EH (cell line): Measurements from ENCODE around the gene RPL23.

Experiments used
- DNase-seq: peaks from one replicate; pipeline ENCODE4 v3.0.0-alpha.2; 2015; ENCODE audit warnings: low read depth

Gene RPL23

DNA sequence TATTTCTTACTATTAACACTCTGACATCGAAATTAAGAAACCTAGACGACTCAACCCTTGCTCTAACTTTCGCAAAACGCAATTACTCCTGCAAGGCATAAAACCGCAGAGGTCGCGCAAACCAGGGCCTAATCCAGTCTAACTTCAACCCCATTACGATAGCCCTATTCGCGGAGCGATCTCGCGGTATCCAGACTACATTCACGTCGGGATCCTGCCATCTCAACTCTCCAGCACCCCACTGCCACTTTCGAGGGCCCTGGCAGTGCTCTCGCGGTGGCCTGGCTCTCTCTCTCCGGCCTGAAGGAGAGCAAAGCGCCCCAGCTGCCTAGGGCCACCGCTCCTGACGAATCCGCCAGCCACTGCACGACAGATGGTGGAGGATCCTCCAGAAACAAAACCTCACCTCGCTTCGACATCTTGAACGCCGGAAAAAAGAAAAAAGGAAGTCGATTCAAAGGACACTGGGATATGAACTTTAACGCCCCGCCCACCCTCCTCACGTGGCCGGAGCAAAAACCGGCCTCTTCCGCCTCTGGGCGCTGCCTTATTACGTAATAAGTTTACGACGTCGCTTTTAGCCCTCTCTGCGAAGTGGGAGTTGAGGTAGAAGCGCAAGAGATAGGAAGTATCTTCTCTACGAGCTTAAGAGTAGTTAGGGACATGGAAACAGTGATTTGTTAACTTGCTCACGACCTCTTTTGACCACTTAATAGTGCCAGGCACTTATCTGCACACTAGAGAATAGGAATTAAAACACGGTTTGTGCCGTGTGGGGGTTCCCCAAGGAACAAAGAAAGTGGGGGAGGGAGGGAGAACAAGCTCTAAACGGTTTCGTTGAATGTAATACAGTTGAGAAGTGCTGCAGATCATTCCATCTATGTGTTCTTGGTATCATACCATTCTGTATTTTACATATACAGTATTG is at the start of gene RPL23:
RPL23 (minus strand) TSS at position 430 of the 928 bp plus-strand sequence; CDS start at position 419, 11 bp downstream.
- peak; percentile 98 for DNase-seq

GRCh38 chr17:38900978-38901656 is 47.6 kb upstream of the RPL23 start:
- peak; percentile 99 for DNase-seq

DNA sequence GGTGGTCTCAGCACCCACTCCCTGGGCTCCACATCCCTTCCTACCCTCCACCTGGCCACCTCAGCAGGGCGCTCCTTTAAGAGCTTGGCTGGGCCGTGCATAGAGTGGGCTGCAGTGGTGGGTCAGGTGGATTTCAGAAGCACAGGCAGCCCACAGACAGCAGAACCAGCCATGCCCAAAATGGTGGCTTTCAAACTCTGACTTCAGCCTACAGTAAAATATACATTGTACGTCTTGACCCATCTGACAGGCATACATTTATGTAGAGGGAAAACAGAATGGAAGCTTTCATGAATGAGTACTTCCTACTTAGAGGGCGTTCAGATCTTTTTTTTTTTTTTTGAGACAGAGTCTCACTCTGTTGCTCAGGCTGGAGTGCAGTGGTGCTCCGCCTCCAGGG is 45.9 kb upstream of the RPL23 start:
- no peak for DNase-seq

DNA sequence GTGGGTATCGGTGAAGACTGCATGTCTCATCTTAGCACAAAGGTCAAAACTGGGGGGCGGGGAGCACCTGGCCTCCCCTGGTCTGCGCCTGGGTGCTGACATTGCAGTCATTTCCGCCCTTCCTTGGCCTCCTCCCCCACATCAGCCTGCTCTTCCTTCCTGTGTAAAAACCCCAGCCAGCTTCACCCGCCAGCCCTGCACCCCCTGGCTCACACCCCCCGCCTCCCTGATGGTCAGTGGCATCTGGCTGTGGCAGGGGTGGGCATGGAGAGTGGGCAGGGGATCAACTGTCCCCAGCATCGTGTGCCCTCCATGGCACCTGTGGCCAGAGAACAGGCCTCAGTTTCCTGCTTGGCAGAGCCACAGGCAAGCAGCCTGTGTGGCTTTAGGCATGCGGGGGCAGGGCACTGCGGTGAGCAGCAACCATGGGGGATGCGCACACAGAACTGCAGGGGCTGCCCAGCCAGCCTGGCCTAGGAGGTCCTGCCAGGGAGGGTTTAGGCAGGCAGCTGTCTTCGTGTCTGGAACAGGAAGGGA is 45.4 kb upstream of the RPL23 start:
- DNase-seq, result no peak

DNA sequence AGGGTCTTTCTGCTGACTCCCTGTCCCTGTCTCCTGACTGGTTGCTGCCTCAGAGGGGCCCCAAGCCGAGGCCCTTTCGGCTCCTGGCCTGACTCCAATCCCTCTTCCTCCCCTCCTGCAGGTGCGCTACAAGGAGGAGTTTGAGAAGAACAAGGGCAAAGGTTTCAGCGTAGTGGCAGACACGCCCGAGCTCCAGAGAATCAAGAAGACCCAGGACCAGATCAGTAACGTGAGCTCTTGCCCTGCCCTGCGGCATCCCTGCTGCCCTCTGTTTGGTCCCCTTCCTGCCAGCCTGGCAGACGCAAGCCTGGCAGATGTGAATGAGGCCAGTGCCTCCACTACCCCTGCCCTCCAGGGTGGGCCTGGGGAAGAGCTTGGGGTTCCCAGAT is 44.8 kb upstream of the RPL23 start:
- DNase-seq, result no peak

DNA sequence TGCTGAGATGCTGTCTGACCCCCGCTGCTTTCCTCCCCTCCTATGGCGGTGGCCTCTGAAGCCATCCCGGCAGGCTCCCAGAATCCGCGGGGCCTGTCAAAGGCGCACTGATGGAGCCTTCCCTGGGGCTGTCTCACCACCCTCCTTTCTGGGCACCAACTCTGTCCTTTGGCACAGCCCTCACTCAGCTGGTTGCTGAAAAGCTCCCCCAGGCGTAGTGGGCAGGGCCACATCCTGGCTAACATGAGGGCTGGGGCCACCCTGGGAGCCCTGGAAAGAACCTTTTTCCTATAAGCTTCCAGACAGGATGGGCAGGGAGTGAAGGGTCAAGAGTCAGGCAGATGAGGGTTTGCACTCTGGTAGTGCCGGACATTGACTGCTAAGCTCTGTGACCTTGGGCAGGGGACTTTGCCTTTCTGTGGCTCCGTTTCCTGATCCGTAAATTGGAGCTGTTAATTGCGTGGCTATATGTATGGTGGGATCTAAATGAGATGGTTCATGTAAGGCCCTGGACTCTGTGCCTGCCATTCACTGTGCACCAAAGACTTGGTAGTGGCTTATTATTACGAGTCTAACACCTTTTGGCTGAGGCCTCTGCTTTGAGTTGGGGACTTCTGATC is 44.3 kb upstream of the RPL23 start:
- DNase-seq, result no peak

GRCh38 chr17:38897176-38897575 is 43.7 kb upstream of the RPL23 start:
- DNase-seq, result peak; percentile 37

DNA sequence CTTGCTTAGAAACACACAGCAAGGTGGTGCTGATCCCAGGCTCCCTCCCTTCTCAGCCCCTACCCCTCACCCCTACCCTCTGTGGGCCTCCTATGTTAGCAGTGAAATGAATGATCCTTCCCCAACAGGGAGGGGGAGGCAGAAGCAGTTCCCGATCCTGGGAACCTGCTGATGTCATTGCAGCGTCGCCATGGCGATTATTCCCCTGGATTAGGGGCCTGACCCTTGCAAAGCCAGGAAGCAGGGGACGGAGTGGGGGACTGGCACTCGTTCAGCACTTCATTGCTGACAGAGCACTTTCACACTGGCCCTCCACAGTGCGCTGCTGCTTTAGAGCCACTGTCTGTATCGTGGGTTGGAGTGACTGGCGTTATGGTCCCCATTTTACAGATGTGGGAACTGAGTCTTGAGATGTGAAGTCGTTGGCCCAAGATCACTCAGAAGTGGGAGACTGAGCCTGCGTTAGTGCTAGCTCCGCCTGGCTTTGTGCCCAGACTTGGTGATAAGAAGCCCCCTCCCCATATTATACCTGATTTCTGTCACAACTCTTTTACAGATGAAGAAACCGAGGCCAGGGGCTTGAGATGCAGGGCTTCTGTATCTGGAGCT is 42.9 kb upstream of the RPL23 start:
- DNase-seq, result no peak

DNA sequence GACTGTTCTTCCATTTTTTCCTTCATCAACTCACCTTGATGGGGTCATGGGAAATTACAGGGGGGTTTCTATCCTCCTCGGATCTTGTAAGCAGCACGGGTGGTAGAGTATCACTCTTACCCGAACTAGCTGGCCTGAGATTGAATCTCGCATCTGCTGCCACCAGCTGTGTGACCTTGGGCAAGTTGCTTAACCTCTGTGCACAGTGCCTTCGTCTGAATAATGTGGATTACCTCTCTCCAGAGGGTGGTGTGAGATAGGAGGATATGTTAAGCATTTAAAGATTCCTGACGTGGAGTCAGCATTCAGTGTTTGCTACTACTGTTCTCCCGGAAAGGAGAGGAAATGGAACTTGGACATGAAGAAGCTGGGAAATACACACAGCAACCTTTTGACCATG is 40.8 kb upstream of the RPL23 start:
- no peak for DNase-seq

GRCh38 chr17:38893607-38894006 is 40.1 kb upstream of the RPL23 start:
- DNase-seq, result no peak

- DNase-seq, result no peak
Measured at GRCh38 chr17:38893113-38893512, 39.6 kb upstream of the RPL23 start.

DNA sequence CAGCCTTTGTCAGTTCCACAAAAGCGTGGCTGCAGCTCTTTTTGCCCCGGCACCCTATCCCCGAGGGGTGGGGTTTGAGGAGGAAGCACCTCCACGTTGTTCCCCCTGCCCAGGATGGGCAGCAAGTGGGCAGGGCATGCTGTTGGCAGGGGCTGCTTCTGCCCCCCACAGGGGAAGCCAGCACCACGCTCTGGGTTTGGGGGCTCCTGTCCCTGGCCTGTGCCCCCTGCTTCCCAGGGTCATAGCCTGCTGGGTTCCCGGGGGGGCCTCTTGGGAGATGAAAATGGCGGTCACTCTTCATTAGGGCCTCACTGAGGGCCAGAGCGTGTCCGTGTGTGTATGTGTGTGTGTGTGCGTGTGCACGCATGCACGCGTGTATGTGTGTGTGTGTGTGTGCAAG is 39.1 kb upstream of the RPL23 start:
- DNase-seq, result no peak

DNA sequence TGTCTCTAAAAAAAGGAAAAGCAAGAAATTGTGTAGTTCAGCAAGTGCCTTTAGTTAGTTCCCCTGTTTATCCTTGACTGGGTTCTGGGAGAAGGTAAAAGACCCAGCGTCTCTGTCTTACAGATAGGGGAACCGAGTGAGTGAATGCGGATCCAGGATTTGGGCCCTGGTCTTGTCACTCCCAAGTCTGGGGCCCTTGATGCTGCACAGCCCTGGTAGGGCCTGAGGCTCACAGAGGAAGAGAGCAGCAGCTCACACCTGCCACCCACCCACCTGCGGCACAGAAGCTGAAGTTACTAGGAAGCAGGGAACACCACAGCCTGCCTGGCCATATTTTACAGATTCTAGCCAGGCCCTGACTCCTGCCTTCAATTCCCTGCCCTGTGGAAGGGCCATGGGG is 38.6 kb upstream of the RPL23 start:
- DNase-seq, result no peak

- no peak for DNase-seq
Measured at GRCh38 chr17:38891441-38891840, 37.9 kb upstream of the RPL23 start.

DNA sequence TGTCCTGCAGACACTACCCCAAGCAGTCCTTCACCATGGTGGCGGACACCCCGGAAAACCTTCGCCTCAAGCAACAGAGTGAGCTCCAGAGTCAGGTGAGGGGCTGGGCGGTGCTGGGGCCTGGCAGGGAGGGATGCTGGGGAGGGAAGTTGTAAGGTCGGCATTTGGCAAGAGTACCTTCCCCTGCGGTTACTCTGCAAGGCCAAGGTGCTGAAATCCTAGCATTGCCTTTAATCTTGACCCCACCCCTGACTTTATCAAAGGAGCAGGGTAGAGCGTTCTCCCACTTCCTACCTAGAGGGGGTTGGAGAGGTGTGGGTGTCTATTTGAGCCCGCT is 36.9 kb upstream of the RPL23 start:
- no peak for DNase-seq

DNA sequence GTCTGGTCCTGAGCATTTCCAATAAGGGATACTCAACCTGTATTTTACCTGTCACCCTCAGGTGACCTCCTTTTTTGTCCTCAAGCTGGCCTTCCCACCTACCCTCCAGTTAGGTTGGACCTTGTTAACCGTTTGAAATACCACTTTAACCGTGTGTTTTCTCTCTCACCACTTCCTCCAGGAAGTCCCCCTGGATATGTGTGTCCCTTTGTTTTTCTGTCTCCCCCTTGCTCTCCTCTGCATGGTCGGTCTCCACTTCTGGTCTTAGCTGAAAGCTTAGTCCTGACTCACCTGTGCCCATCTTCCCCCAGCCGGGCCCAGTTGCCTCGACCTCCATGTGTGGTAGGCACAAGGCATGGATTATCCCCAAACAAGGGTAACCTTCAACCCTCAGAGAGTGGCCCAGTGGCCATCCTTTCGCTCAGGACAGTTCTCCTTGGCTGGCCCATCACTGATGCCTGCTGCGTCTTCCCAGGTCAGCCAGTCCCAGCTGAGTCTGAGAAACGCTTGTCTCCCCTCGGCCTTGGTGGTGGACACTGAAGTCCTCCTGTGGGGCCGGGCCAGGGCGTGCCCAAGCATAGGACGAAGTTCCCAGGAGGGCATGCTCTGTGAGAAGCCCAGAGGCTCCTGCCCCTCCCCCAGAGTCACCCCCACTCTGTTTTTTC is 36.4 kb upstream of the RPL23 start:
- no peak for DNase-seq

DNA sequence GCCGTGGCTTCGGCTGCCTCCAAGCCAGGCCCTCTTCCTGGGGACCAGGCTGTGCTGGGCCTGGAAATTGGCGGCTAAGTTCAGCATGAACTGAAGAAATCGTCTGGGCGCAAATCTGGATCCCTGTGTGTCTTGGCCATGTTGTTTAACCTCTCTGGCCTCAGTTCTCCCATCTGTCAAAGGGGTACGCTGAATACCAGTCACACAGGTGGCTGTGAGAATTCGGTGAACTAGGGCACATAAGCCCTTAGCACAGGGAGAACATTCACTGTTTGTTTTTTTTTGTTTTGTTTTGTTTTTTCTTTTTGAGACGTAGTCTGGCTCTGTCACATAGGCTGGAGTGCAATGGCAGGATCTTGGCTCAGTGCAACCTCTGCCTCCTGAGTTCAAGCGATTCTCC is 35.3 kb upstream of the RPL23 start:
- DNase-seq, result no peak

DNA sequence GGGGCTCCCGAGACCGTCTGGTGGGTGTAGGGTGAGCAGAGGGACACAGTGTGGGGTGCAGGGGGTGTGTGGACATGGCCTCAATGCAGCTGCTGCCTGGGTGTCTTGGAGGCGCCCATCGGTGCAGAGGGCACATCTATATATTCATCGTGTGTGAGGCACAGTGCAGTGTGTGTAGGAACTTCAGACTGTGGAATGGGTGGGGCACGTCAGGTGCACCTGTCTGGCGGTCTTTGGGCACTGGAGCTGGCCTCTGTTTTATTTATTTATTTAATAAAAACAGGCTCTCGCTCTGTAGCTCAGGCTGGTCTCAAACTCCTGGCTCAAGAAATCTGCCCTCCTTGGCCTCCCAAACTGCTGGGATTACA is 33.1 kb upstream of the RPL23 start:
- DNase-seq, result no peak

- DNase-seq, result no peak
Measured at GRCh38 chr17:38885728-38886642, 32.5 kb upstream of the RPL23 start.

GRCh38 chr17:38885044-38885727 is 31.7 kb upstream of the RPL23 start:
- no peak for DNase-seq
